Stromal cell of bone marrow (primary cell): Measurements from ENCODE around the gene SESN1.
A peak's percentile ranks its signal among the peaks of the same experiment; 100 is the strongest.

Experiments used
- DNase-seq: peaks from one replicate; pipeline ENCODE4 v3.0.0-alpha.2; 2012; ENCODE audit warnings: low read depth

SESN1 gene

DNA sequence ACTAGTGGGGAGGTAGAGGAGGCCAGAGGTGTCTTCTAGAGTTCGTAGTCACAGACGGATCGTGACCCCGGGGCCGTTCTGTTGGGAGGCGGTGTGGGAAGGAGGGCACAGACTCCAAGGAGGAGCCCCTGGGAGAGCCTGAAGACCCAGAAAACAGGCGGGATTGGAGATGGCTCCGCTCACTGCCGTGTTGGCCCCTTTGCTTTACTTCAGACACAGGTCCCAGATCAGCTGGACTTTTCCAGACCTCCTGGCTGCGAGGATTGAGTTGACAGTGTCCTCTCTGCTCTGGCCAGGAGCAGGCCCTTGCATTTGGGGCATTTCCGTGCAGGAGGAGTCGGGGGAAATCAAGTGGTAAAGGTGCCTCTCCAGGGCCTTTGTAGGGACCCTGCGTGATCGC, 133.6 kb downstream of the SESN1 start:
- DNase-seq: no peak

DNA sequence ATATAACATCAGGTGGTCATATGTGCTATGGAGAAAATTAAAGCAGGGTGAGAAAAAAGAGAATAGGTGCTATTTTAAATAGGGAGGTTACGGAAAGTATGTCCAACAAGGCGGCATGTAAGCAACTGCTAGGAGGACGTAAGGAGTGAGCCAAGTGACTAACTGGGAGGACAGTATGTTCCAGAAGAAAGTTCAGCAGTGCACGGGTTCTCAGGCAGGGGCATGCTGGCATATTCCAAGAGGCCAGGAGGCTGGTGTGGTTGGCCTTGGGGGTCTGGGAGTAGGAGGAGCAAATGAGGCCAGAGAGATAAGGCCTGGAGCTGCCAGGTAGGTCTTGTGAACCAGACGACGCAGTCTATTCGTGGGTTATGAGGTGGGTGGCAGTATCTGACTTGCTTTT, 134.0 kb downstream of the SESN1 start:
- no peak for DNase-seq

DNA sequence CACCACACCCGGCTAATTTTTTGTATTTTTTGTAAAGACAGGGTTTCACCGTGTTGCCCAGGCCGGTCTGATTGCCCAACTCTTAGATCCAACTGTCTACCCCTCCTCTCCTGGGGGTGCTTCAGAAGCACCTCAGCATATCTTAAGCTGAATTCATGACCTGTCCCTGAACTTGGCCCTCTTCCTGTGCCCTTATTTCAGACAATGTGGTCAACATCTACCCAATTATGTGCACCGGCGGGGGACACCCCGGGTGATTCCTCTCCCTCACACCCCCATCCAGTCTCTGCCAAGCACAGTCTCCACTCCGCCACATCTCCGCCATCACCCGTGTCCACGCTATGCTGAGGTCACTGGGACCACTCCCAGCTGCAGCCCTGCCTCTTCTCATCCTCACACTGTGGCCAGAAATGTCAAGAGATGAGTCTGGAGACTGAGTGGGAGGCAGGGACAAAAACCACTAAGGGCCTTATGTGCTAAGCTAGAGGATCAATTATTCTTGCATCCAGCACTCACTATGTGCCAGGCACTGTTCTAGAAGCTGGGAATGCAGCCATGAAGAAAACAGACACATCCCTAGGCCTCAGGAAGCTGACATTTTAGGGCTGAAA, 134.6 kb downstream of the SESN1 start:
- DNase-seq: no peak

DNA sequence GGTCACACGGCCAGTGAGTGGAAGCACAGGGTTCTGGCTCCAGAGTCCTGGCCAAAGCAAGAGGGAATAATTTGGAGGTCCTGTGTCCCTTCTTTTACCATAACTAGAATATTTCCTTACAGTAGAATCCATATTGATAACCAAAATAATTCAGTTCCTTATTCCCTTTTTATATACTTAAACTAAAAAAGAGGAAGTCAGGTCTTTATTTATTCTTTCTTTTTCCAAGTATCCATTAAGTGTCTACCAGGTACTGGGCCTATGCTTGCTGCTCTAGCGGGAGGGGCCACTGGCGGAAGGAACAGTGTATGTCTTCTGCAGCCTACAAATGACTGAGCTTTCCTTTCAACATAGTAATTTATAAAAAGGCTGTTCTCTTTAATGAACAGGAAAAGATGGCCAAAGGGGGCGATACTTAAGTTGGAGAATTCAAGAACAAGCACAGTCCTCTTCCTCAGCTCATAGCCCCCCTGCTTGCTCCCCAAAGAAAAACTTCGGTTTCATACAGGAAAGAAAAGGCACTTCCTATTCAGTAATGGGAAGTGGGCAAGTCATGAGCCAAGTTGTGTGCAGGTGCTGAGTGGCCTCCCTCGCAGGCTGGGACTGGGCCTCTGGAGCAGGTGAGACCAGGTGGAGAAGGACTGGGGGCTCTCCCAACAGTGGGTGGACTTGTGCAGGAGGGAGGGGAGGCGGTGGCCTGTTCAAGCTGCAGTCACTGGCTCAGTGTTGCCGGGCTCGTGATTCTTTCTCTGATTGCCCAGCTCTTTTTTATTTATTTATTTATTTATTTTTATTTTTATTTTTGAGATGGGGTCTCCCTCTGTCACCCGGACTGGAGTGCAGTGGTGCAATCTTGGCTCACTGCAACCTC, 135.5 kb downstream of the SESN1 start:
- DNase-seq: no peak

DNA sequence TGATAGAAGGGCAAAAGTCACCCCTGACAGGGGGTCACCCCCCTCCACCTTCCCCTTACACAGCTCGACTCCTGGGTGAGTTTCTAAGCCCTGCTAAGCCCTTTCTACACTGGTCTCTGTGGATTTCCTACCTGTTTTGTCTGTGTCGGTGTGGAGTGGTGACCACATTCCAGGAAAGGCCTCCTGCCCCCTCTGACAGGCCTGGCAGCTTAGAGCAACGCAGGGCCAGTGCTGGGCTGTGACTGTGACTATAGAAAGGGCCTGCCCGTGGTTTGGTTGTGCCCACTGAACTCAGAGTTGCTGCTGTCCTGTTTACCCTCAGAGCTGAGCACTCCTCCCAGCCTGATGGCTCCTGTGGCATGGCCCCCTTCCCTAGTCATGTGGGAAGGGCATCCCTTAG, 137.4 kb downstream of the SESN1 start:
- no peak for DNase-seq

DNA sequence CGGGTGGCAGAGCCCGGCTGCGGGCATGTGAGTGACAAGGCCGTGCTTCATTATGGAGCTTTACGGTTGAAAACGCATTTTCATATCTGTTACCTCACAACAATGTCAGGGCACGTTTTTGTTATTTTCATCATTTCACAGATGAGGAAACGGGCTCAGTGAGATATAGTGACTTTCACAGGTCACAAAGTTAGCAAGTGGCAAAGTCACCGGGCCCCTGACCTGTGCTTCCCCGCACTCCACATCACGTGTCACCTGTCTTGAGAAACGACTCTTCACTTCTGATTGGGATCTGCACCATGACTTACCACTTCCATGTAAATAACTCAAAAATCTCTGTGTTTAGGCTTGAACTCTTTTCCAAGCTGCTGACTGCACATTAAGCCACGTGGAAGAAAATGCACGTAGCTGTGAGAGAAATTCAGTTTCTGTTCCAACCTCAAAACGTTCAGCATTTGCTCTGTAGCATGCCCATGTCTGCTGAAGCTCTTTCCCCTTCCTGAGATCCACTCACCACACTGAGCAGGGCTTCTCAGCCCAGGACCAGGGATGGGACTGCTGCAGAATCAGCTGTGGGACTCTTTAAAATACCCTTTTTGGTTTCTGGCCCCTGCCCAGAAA, 139.2 kb downstream of the SESN1 start:
- no peak for DNase-seq

DNA sequence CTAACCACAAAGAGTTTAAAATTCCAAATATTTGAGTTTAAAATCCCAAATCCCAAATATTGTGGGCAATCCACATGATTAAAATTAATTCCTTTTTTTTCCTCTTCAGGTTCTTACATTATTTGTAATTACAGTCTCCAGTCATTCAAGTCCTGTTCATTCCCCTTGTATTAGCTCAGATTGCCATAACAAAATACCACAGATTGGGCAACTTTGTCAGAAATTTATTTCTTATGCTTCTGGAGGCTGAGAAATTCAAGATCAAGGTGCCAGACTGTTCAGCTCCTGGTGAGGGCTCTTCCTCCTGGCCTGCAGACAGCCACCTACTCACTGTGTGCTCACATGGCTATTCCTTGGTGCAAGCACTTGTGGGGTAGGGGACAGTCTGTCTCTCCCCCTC, 141.0 kb downstream of the SESN1 start:
- no peak for DNase-seq

DNA sequence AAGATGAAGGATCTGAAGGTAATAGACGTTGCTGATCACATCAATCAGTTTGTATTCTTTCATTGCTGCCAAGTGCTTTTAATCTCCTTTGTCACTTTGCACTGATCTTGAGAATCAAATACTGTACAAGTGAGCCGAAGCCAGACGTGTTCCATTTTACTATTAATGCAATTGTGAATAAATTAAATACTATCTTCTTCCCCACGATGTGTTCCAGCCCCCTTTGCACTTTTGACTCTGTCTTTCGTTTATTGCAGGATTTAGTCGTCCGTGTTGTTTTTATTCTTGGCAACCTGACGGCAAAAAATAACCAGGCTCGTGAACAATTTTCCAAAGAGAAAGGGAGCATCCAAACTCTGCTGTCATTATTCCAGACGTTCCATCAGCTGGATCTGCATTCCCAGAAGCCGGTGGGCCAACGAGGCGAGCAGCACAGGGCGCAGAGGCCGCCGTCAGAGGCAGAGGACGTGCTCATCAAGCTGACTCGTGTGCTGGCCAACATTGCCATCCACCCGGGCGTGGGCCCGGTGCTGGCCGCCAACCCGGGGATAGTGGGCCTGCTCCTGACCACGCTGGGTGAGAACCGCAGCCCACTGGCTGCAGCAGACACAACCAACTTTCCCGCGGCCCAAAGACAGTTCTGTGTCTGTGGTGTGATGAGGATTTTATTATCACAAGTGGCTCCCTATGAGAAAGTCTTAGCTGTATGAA, 141.7 kb downstream of the SESN1 start:
- DNase-seq: no peak

DNA sequence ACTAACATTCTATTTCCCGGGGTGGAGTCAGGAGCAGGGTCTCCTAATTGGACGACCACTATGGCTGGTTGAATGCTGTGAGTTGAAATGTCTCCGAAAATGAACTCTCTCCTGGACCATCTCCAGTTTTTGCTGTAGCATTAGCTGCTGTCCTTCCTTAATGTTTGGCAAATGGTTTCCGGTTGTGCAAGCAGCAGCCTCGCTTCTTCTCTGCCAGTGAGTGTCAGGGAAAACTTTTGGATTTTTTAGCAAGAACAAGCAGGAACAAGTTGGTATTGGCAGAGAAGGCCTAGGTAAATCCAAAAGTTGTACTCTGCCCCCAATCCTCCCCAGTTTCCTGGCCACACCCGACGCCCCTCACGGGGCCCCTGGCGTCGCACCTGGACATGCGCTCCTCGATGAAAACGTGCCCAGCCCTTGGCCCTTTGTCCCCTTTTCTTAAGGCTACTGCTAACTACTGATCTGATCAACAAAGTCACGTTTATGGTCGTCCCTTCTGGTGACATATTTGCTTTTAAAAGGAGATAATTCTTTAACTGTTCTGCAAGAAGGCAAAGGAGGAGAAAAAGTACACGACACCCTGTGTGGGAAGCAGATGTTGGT, 143.2 kb downstream of the SESN1 start:
- DNase-seq: no peak

DNA sequence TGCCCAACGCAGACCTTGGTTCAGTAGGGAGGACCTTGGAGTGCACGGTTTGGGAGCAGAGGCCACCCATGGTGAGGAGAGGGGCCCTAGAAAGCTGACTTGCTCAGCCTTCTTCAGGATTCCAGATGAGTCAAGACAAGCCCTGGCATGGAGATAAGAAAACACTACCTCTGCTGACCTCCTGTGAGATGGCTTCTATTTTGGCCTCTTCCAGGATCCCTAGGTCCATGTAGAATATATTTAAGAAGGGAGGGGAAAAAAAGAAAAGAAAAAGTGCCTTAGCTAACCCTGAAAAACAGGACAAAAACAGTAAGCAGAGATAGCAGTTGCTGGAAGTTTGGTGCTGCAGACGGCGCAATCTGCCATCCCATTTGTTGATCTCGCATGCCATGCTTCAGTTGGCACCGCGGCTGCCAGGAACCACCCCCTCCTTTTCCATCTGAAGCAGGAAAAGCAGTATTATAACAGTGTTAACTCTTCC, 146.4 kb downstream of the SESN1 start:
- no peak for DNase-seq

DNA sequence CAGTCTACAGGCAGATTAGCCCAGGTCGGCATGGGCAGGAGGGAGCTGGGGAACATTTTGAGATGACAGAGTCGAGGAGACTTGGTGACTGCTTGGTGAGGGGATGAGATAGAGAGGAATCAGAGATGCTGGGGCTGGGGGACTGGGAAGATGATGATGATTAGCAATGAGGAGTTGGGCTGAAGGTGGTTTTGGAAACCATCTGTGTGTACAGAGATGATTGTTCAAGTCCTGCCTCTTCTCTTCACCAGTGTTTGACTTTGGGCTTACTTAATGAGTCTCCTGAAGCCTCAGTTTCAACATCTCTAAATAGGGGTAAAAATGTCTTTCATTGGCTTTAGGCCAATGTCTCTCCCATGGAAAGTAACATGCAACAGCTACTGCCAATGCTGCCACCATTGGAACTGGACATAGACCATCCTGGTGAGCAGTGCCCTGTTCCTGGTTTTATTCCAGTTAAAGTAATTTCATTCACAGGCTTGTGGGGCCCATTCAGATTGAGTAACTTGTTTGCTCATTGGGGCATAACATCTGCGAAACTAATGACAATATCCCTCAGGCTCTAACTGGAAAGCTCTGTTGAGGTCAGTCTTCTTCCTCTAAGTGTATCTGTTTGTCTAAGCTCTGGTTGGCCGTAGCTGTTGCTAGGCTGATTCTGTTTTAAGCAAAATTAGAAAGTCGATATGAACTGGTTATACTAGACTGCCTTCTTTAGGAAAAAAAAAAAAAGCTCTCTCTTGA, 147.4 kb downstream of the SESN1 start:
- DNase-seq: peak; percentile 96

DNA sequence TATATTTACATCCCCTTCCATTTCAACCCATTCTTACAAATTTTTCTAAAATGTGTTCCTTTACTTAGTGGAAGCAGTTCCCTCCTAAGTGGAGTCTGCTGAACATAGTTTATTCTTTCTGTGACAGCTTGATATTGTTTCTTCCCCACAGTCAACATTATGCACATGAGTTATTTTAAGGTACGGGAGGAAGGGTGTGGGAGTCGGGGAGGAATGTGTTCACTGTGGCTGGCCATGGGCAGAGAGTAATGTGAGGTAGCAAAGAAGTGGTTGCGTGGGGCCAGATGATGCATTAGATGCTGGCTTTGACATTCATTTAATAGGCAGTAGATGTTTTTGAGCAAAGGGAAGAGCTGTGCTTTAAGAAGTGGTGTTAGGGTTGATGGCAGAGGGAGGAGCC, 148.0 kb downstream of the SESN1 start:
- no peak for DNase-seq

DNA sequence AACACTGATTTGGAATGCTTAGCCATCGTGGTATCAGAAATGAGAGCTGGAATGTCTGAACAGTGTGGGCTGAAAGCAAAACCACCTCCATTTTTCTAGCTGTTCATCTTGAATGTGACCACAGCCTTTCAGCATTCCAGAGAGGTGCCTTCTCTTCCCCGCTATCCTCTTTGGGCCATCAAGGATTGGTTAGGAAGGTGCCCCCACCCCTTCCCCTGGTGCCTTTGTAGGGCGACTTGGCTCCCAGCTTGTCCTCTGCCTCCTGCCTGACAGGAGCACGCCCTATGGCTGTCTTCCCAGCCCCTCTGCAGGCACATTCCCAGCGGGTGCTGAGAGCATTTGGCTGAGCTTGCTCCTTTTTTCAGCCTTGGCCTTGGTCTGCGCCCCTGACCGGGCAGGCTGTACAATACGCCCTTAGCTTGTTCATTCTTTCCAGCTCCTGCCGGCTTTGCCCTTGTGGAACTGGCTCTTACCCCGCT, 148.9 kb downstream of the SESN1 start:
- peak; percentile 80 for DNase-seq

DNA sequence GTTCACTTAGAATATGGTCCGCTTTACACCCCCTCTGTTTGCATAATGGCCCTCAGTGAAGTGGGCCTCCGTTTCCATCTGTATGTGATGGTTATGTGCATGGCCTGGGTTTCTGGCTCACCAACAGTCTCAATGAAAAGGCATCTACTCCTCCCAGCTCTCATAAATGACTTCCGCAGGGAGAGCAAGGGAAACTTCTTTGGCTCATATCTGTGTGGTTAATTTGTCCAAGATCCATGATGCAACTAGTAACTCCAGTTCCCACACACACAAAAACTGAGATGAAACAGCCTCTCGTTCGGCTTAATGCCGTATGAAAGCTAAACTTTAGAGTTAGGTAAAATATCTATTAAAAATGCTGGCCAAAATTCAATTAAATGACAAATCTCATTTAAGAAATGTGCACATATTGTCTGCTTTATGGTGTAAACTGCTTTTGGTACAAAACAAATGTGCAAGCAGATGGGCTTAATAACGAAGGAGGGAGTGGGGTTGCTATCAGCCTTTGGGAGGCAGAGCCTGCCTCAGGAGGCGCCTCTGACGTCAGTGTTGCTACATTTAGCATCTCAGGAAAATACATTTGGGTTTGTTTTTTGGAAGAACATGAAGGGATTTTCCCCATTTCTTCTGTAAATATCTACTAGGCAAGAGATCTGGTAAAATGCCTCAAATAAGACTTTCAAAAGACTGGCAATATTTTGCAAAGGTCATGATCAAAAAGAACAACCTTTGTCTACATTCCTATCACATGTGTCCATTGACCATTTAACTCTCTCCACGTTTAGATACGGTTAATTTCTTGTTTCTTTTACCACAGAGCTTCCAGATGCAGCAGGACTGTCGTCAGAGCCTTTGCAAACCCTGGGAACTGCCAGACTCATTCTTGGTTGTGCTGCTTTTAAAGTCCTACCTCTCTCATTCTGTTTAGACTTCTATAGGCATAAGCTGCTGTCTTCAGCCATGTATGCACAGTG, 149.7 kb downstream of the SESN1 start:
- DNase-seq: peak; percentile 96

DNA sequence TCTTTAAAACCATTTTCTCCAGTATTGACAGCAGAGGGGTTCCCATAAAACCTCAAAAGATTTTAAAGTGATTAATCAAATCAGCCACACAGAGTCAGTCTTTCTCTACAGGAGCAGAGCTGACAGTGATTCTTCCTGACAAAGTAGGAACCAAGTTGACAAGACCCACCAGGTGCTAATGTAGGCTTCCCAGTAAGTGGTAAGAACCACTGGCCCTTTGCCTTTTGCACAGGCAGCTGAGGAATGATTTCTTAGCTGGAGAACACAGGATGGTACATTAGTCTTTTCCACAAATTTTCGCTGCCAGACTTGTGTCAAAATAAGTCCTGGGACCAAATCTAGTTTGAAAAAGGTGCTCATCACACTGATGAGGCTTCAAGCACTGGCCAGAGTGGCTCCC, 150.6 kb downstream of the SESN1 start:
- DNase-seq: no peak

DNA sequence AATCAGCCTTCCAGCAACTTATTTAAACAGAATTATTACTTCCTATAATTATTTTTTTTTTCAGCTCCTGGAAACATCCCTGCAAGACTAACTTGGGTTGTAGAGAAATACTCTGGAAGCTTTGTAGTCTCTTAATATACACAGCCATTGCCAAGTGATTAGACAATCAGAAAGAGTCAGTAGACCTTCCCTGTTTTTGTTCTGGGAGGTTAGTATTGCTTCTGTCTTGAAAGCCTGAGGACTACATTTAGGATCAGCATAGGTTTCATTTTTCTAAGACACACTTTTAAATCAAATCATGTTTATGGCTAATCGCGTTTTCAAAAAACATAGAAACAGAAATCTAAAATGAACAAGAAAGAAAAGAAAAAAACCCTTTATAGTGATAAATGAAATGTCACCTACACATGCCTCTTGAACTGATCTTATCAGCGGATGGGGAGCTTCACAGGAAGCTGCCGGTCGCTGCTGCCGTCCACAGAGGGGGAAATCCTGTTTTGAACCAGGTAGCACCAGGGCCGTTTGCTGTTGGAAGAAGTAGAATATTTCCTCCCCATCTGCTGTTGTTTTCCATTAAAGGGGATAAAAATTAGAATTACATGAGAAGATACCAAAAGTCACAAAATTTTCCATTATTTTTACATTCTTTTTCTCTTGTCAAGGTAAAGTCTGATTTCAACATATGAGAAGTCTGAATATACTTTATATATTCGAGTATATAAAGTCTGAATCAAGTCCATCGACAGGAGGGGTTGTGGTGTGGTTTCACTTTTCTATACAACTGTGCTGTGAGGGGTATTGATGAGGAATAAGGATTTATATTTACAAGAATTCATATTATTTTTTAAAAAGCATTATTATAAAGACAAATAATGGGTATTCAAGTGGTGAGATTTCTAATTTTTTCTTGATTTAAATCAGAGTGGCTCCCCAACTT, 151.8 kb downstream of the SESN1 start:
- DNase-seq: no peak

DNA sequence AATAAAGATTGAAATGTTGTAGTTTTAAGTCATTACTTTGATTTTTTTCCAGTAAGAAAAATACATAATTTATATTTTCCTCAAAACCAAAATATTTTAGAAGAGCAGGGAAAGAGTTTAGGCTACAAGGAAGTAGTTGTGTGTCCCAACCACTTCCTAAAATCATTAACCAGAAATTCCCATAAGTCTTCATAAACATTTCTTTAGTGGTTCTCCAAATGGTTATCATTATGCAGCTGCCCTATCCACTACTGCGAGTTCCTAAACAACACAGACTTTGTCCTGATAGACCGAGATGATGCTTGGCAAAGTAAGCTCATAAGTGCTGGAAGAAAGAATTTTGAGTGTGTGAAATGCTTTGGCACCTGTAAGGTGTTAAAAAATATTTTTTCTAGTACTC, 152.8 kb downstream of the SESN1 start:
- DNase-seq: no peak

DNA sequence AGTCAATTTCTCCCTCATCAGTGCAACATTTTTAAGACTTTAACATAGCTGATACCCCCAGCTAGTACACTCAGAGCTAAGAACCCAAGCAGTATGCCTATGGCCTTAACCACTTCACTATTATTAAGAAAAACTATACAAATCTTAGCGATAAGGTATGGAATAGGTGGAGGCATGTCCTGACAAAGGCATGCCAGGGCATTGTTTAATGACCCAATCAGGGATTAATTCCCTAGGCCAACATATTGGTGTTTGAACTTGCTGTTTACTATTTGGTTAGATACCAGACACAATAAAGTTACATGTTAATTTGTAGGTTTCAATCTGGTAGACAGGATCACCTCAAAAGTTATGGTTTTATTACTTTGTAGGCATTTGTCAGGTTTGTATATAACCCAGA, 153.4 kb downstream of the SESN1 start:
- DNase-seq: no peak

DNA sequence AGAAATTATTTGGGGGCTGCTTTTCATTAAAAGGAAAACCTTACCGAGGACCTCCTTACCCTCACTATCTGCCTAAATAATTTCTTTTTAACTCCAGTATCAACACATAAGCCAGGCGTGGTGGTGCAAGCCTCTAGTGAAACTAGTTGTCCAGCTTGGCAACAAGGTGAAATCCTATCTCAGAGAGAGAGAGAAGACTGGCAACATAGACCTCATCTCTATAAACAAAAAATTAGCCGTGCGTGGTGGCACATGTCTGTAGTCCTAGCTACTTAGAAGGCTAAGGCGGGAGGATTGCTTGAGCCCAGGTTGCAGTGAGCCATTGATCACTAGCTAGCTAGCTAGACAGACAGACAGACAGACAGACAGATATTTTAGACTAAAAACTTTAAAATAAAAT, 153.9 kb downstream of the SESN1 start:
- no peak for DNase-seq
